HepG2 (cell line): ENCODE data around the gene TCF7L2. TPM values are rescaled to one million over a fixed set of nuclear protein-coding genes. Genes with fewer than 3 reads are reported as not detected.

Experiments used
- ATAC-seq: fragments of 200-7000 bp; cut with Tn5 transposase; 3 replicates; pipeline ENCODE4 v1.9.1; 2020; ENCODE audit warnings: mild to moderate bottlenecking, moderate library complexity
- BruUV-seq: library from RNA; stranded (reverse); fragments of 400-500 nt; replicated peaks from 2 replicates; lab custom pipeline; 2021; lab: Mats Ljungman, UMichigan
- CTCF ChIA-PET: fragments of 300-600 bp; formaldehyde crosslinking; extraction: SDS; loops from one replicate; lab custom pipeline; 2021; ENCODE audit warnings: low total read pairs, inconsistent platforms, low intra/inter-chr PET ratio; lab: Yijun Ruan, JAX
- POLR2A ChIA-PET: fragments of 350-600 bp; sonication (Branson Sonifier 250); formaldehyde crosslinking; loops from one replicate; lab custom pipeline; 2020; ENCODE audit warnings: antibody characterized with exemption, inconsistent platforms; lab: Yijun Ruan, JAX
- DNase-seq: peaks from one replicate; pipeline ENCODE4 v3.0.0-alpha.2; 2015; ENCODE audit warnings: low spot score
- FAIRE-seq: peaks from 3 replicates; lab custom pipeline; 2011; peaks lifted over from hg19 to GRCh38; lab: Jason Lieb, UNC
- H2AFZ ChIP-seq: one replicate; pipeline ENCODE4 v1.6.1; 2011; ENCODE audit warnings: low read length, inconsistent platforms
- H3K27ac ChIP-seq: fragments of 300-600 bp; 3 replicates; pipeline ENCODE4 v1.8.0; 2011; ENCODE audit warnings: mixed run types, mild to moderate bottlenecking, mixed read lengths, low read length, inconsistent platforms; ENCODE audit not compliant: insufficient read depth; ENCODE audit errors: extremely low read length
- H3K27me3 ChIP-seq, 2 experiments: fragments of 200-600 bp in 1 of 2; 2 replicates in 1 of 2; 3 replicates in 1 of 2; pipeline versions ENCODE4 v1.6.0 to v1.8.0; 2011; ENCODE audit warnings: low read length in 2 of 2, mild to moderate bottlenecking in 2 of 2, moderate library complexity in 2 of 2, inconsistent platforms in 1 of 2; ENCODE audit not compliant: insufficient read depth in 2 of 2, control insufficient read depth in 1 of 2
- H3K36me3 ChIP-seq, 2 experiments: fragments of 200-600 bp in 1 of 2; replicated peaks in 1 of 2; 2 replicates in 1 of 2; 3 replicates in 1 of 2; pipeline versions ENCODE4 v1.5.1 to v1.8.0; 2011; ENCODE audit warnings: low read length in 2 of 2, inconsistent platforms in 1 of 2; ENCODE audit not compliant: insufficient read depth in 2 of 2, control insufficient read depth in 1 of 2
- H3K4me1 ChIP-seq: 2 replicates; pipeline ENCODE4 v1.5.1; 2012; ENCODE audit warnings: low read length, inconsistent platforms; ENCODE audit not compliant: insufficient read depth
- H3K4me2 ChIP-seq: 2 replicates; pipeline ENCODE4 v1.6.0; 2011; ENCODE audit warnings: low read depth, low read length, inconsistent platforms
- H3K4me3 ChIP-seq, 3 experiments: fragments of 200-600 bp in 1 of 3; sonication (generic), shearing (Covaris generic) in 1 of 3; replicated peaks in 1 of 3; 2 replicates each; pipeline ENCODE4 v1.5.1; 2011 to 2016; ENCODE audit warnings: low read length in 3 of 3, inconsistent platforms in 2 of 3, low read depth in 2 of 3, mild to moderate bottlenecking in 2 of 3, control low read depth in 1 of 3, mixed read lengths in 1 of 3; ENCODE audit not compliant: insufficient read depth in 1 of 3
- H3K79me2 ChIP-seq: one replicate; pipeline ENCODE4 v1.6.1; 2011; ENCODE audit warnings: low read length, inconsistent platforms; ENCODE audit not compliant: insufficient read depth
- H3K9ac ChIP-seq: 2 replicates; pipeline ENCODE4 v1.6.0; 2011; ENCODE audit warnings: mild to moderate bottlenecking, low read depth, low read length, inconsistent platforms; ENCODE audit not compliant: insufficient read depth
- H3K9me3 ChIP-seq: 2 replicates; pipeline ENCODE4 v1.5.1; 2012; ENCODE audit warnings: mild to moderate bottlenecking, low read length
- H4K20me1 ChIP-seq: 2 replicates; pipeline ENCODE4 v1.6.0; 2011; ENCODE audit warnings: inconsistent platforms, mild to moderate bottlenecking, low read length, moderate library complexity; ENCODE audit not compliant: insufficient read depth
- FIP1L1 ChIP-seq: fragments of 200-400 bp; formaldehyde crosslinking; IDR thresholded peaks from 2 replicates; pipeline ENCODE4 v1.6.1; 2018; ENCODE audit warnings: low read depth, mild to moderate bottlenecking, low read length, moderate library complexity, borderline replicate concordance; ENCODE audit not compliant: insufficient read depth
- GFI1 ChIP-seq: sonication (generic); formaldehyde crosslinking; IDR thresholded peaks from 2 replicates; pipeline ENCODE4 v1.5.0; 2020; ENCODE audit warnings: missing genetic modification reagents, mild to moderate bottlenecking, borderline replicate concordance
- GLI4 ChIP-seq: sonication (generic); formaldehyde crosslinking; IDR thresholded peaks from 2 replicates; pipeline ENCODE4 v1.5.1; 2020; ENCODE audit warnings: missing genetic modification reagents, mild to moderate bottlenecking, moderate library complexity, borderline replicate concordance
- NFIB ChIP-seq: sonication (generic); formaldehyde crosslinking; IDR thresholded peaks from 2 replicates; pipeline ENCODE4 v1.9.0; 2021; ENCODE audit warnings: missing genetic modification reagents, mild to moderate bottlenecking, borderline replicate concordance
- POGZ ChIP-seq: sonication (generic); formaldehyde crosslinking; IDR thresholded peaks from 2 replicates; pipeline ENCODE4 v1.4.0; 2020; ENCODE audit warnings: mild to moderate bottlenecking, missing genetic modification reagents
- SMAD9 ChIP-seq: sonication (generic); formaldehyde crosslinking; IDR thresholded peaks from 2 replicates; pipeline ENCODE4 v1.5.1; 2020; ENCODE audit warnings: mild to moderate bottlenecking, missing genetic modification reagents
- SRF ChIP-seq: IDR thresholded peaks from 2 replicates; pipeline ENCODE4 v1.6.1; 2011; ENCODE audit warnings: mild to moderate bottlenecking, low read depth, low read length, moderate library complexity
- SYNCRIP ChIP-seq: fragments of 200-400 bp; formaldehyde crosslinking; IDR thresholded peaks from 2 replicates; pipeline ENCODE4 v1.6.1; 2018; ENCODE audit warnings: mild to moderate bottlenecking, low read depth, low read length; ENCODE audit not compliant: insufficient read depth
- YY1 ChIP-seq: IDR thresholded peaks from 2 replicates; pipeline ENCODE4 v1.6.1; 2011; ENCODE audit warnings: low read length, low read depth, moderate library complexity, mild to moderate bottlenecking; ENCODE audit not compliant: insufficient read depth, insufficient replicate concordance
- ZNF446 ChIP-seq: sonication (generic); formaldehyde crosslinking; IDR thresholded peaks from 2 replicates; pipeline ENCODE4 v1.5.0; 2020; ENCODE audit warnings: mild to moderate bottlenecking, missing genetic modification reagents
- ZNF614 ChIP-seq: IDR thresholded peaks from 2 replicates; pipeline ENCODE4 v1.6.1; 2018; ENCODE audit warnings: missing biosample characterization, missing genetic modification reagents, inconsistent platforms, borderline replicate concordance
- ZNF761 ChIP-seq: sonication (generic); formaldehyde crosslinking; conservative IDR thresholded peaks from 2 replicates; pipeline ENCODE4 v1.4.0; 2020; ENCODE audit warnings: mild to moderate bottlenecking, missing genetic modification reagents
- ZNF800 ChIP-seq: sonication (generic); formaldehyde crosslinking; IDR thresholded peaks from 2 replicates; pipeline ENCODE4 v1.4.0; 2020; ENCODE audit warnings: missing genetic modification reagents
- WGBS: methylation state at CpG from one replicate; pipeline ENCODE4 v1.1.6; 2017; ENCODE audit warnings: low lambda C conversion rate; 5-methylcytosine and 5-hydroxymethylcytosine counted together
- in situ Hi-C: cut with HindIII; loops from 2 replicates; pipeline ENCODE4 v1.10.0; 2017; ENCODE audit warnings: low pct_unique_long_range_greater_than_20kb; ENCODE audit not compliant: extremely low pct_ligation_motif_present
- intact Hi-C: fragments of 100-400 bp; cut with micrococcal nuclease; formaldehyde crosslinking; loops from one replicate; pipeline ENCODE4 v1.10.0; 2022; ENCODE audit not compliant: unreplicated experiment
- polyA plus RNA-seq, 8 experiments: library from polyadenylated mRNA; depleted of rRNA in 3 of 8; stranded (reverse) in 7 of 8; unstranded in 1 of 8; fragments of >200 nt; fragmentation: Illumina TruSeq in 4 of 8; extraction: Trizol in 4 of 8; gene quantifications; 2 replicates each; pipeline versions ENCODE4 v1.2.1 to v1.2.3, GENCODE V29; 2011 to 2016; ENCODE audit warnings: low read depth in 4 of 8, missing spikeins in 1 of 8, mixed read lengths in 1 of 8; ENCODE audit not compliant: insufficient read depth in 1 of 8
- total RNA-seq, 5 experiments: library from RNA; depleted of rRNA; stranded (reverse); fragments of >200 nt; fragmentation: Illumina TruSeq; extraction: Trizol; gene quantifications; 2 replicates each; pipeline ENCODE4 v1.2.3, GENCODE V29; 2016; ENCODE audit warnings: low read depth in 1 of 5
- TF ChIP-seq, protein P1 (sequence below): sonication (generic); formaldehyde crosslinking; IDR thresholded peaks from 2 replicates; pipeline ENCODE4 v1.5.0; 2020; ENCODE audit warnings: mild to moderate bottlenecking, missing genetic modification reagents

Gene TCF7L2
- total and polyA plus RNA-seq, 2 of the 13 experiments (the other 11 are each of a cell fraction or from before 2014, with no cell fraction given): 3.9 to 13.7 TPM

DNA sequence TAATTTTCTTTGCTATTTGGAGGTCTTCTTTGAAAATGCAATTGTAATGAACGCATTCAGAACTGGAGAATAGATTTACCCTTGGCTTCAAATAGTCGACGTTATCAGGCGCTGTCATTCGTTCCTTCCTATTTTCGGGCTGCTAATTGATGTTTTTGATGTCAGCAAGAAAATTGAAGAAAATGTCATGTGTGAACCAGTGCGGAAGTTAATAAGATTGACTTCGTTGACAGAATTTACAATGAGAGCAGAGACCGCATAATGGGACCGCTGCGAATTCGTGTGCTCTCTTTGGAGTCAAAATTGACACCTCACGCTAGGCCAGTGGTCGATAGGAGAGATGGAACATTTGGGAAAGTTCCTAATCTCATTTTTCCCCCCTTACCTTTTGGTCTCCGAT is 168.8 kb downstream of the TCF7L2 start (continued):
- TF ChIP-seq ZNF800 (no peak), YY1 (no peak), ZNF614 (CRISPR knock-in tag) (no peak), POGZ (CRISPR knock-in tag) (no peak), FIP1L1 (no peak), NFIB (CRISPR knock-in tag) (no peak)

GRCh38 chr10:113119801-113120200 is 169.8 kb downstream of the TCF7L2 start:
- in situ Hi-C loops: loop anchor here (25.0 kb wide), 1 partner anchor 558 kb away; no protein-coding TSS in a partner anchor
- ATAC-seq: no peak
- Histone ChIP-seq H3K4me3 (no peak overlapping the region), H2AFZ (no peak overlapping the region), H3K4me2 (no peak overlapping the region), H3K79me2 (peaks cover 53% of the 10 kb centered on the region), H4K20me1 (peaks cover 20% of the 10 kb centered on the region), H3K9ac (no peak overlapping the region), H3K4me1 (no peaks in the 10 kb centered on the region), H3K27me3 (no peaks in the 10 kb centered on the region), H3K9me3 (no peaks in the 10 kb centered on the region), H3K36me3 (peaks cover 0 to 8% of the 10 kb centered on the region in 2 experiments), H3K27ac (no peak overlapping the region)
- no peak for FAIRE-seq
- ChIA-PET POLR2A (no interaction called here), CTCF (no interaction called here)
- WGBS: 98% methylated on average over 14 of the region's 14 CpGs
- no peak for DNase-seq
- intact Hi-C loops: loop anchor here (10.0 kb wide), 1 partner anchor 265 kb away; no protein-coding TSS in a partner anchor
- BruUV-seq: no TSS peak
- TF ChIP-seq, protein P1, sequence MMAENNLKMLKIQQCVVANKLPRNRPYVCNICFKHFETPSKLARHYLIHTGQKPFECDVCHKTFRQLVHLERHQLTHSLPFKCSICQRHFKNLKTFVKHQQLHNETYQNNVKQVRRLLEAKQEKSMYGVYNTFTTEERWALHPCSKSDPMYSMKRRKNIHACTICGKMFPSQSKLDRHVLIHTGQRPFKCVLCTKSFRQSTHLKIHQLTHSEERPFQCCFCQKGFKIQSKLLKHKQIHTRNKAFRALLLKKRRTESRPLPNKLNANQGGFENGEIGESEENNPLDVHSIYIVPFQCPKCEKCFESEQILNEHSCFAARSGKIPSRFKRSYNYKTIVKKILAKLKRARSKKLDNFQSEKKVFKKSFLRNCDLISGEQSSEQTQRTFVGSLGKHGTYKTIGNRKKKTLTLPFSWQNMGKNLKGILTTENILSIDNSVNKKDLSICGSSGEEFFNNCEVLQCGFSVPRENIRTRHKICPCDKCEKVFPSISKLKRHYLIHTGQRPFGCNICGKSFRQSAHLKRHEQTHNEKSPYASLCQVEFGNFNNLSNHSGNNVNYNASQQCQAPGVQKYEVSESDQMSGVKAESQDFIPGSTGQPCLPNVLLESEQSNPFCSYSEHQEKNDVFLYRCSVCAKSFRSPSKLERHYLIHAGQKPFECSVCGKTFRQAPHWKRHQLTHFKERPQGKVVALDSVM: no peak
- TF ChIP-seq SMAD9 (CRISPR knock-in tag): no peak
- TF ChIP-seq SYNCRIP: no peak
- no peak for TF ChIP-seq SRF
- no peak for TF ChIP-seq GLI4 (CRISPR knock-in tag)
- no peak for TF ChIP-seq ZNF446 (CRISPR knock-in tag)
- no peak for TF ChIP-seq ZNF761 (CRISPR knock-in tag)
- TF ChIP-seq GFI1 (CRISPR knock-in tag): no peak
